Spleen (tissue), 7 donors: Measurements from ENCODE around the gene NFATC2.

Experiments used
- POLR2AphosphoS5 ChIP-seq, 3 donors: sonication (generic); formaldehyde crosslinking; IDR thresholded peaks; one replicate each; pipeline ENCODE4 v1.5.1; 2017; ENCODE audit warnings: antibody characterized with exemption in 3 of 3
- TF ChIP-seq, protein P1 (sequence below), 11 experiments: fragments of 200-600 bp in 7 of 11; fragments of 450-650 bp in 4 of 11; sonication (generic) in 4 of 11; IDR thresholded peaks in 8 of 11; conservative IDR thresholded peaks in 3 of 11; 1 replicate in 7 of 11; 2 replicates in 4 of 11; pipeline versions ENCODE4 v1.4.0 to v1.8.0; 2016 to 2021; ENCODE audit warnings: antibody characterized with exemption in 11 of 11, inconsistent platforms in 4 of 11, mild to moderate bottlenecking in 1 of 11
- donor health status: DM: no; HTN: no; CAD: no; lungs with moderate emphysema.
- donor health status: DM: no; HTN: no; CAD: no.
- donor health status: DM: no; HTN: no; CAD: no.

DNA sequence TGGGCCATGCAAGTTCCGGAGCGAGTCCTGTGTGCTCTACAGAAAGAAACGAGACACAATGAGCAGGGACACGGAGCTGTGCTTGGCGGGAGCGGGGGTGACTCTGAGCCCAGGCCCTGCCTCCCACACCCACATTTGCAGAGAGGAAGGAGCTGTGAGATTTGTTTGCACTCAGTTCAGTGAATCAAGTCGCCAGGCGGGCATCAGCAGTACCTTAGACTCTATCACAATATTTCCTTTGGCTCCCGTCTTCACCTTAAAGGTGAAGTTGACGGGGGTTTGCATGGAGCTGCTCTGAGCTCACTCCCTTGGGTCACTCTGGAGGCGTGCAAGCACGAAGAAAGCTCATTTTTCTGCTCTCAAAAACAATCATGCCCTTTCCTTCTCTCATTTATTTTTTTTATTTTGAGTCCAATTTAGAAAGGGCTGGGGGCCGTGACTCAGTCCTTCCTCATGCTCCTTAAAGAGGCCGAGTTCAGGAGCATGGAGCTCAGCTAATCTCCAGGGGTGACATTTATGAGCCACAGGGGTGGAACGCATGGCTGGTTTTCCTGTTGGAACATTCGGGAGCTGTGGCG is 188.2 kb downstream of the NFATC2 start:
- TF ChIP-seq POLR2AphosphoS5 (IDR thresholded peaks at IDR 0.05): no peak
- TF ChIP-seq, protein P1, sequence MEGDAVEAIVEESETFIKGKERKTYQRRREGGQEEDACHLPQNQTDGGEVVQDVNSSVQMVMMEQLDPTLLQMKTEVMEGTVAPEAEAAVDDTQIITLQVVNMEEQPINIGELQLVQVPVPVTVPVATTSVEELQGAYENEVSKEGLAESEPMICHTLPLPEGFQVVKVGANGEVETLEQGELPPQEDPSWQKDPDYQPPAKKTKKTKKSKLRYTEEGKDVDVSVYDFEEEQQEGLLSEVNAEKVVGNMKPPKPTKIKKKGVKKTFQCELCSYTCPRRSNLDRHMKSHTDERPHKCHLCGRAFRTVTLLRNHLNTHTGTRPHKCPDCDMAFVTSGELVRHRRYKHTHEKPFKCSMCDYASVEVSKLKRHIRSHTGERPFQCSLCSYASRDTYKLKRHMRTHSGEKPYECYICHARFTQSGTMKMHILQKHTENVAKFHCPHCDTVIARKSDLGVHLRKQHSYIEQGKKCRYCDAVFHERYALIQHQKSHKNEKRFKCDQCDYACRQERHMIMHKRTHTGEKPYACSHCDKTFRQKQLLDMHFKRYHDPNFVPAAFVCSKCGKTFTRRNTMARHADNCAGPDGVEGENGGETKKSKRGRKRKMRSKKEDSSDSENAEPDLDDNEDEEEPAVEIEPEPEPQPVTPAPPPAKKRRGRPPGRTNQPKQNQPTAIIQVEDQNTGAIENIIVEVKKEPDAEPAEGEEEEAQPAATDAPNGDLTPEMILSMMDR (IDR thresholded peaks at IDR 0.05 in 8 of 11, conservative IDR thresholded peaks at IDR 0.05 in 3 of 11): no peak
